ENCODE data around the gene NUP188.
"Not testable (repeated sequence)": the region's sequence is repeated elsewhere in the genome, so short reads cannot be mapped to it uniquely, and the experiment has no call there.

NUP188 gene

DNA sequence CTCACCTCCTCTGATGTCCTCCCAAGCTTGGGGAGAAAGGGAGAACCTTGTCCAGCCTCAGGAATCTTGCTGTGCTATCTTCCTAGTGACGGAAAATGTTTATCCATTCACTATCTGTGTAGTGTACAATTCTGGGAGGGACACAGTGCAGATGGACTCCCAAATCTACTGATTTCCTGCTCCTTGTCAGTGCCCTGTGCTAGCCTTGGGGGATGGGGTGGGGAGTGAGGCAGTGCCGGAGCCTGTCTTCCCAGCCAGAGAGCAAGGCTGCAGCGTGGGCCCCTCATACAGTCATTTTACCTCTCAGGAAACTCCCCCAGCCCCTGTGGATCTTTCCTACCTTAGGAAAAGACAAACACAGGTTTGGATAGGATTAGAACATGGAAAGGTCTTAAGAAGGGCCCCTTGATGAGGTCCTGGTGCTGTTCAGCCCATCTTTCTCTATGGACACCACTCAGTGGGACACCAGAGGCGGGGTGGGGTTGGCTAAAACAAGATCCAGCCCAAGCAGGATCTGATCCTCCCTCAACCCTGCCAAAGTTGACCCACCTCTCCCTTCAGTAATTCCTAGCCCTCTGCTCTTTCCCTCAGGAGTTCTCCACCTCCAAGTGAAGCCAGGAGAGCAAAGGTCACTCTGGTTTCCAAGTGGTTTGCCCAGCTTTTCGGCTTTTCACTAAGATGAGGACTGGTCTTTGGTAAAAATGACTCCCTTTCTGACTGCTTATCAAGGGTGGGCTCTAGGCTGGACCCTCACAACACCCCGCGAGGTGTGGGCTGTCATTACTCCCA, 3.5 kb upstream of the NUP188 start:
- no peak for DNase-seq (ENCODE audit: low spot score)

DNA sequence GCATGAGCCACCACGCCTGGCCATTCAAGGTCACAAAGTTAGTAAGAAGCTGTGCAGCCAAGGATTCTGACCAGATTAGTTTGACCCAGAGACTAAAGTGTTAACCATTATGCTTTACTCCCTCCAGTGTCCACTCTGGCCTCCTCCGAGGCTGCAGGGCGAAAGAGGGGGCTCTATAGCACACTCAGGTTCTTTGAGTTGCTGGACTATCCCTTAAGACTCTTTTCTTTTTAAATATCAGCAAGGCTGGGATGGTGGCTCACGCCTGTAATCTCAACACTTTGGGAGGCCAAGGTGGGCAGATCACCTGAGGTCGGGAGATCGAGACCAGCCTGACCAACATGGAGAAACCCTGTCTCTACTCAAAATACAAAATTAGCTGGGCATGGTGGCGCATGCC, 2.5 kb upstream of the NUP188 start:
- DNase-seq (ENCODE audit: low spot score): not testable (repeated sequence)

DNA sequence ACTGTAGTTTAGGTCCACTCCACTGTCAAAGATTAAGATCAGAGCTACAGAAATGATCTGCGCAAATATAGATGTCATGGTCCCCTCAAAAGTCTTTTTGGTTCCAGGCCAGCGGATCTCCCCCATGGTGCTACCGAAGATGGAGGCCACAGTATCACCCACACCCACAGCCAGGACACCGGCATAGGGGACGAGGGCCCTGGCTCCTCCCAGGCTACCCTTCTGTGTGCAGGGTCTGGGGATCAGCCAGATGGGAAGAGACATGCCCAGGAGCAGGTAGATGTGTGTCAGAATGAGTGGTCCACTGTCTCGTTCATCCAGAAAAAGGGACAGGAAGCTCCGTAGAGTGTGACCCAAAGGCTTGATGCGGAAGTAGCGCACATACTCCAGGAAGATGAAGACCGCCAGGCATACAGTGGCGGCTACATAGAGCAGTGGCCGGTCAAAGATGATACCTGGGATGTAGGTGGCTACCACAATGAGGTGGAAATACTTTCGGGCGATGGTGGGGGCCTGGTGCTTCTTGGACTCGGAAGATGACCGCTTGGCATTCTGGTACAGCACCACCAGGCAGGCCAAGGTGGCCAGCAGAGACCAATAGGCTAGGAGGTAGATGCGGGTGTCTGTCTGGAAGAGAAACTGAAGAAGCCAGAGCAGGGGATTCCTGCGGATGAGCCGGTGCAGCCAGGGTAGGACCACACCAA, 1.5 kb upstream of the NUP188 start:
- DNase-seq (ENCODE audit: low spot score): no peak

DNA sequence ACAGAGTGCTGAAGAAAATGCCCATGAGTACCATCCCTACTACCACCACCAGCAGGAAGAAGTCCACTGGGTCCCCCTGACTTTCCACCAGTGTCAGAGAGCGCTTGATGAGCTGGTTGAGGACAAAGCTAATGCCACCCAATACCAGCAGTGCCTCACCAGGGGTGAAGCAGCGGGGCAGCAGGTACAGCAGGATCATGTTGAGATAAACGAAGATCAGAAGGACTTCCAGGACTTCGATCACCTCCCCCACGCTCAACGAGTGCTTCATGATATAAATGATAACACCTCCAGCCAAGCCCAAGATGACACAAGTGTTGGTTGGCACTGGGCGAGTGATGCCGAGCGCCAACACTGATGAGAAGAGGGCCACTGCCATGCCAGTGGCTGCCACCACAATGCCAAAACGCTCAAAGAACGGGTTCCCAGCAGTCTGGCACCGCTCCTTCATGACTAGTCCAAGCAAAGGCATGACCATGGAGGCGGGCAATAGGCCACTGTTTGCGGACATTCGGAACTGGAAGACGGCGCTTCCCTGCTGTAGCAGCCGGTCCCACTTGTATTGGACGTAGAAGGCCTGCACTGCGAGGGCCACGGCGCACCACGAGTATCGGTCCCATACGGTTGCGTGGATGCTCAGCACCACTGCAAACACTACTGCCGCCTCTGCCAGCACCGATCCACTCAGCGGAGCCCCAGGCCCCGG, 775 bp upstream of the NUP188 start:
- DNase-seq (ENCODE audit: low spot score): peak; percentile 41

DNA sequence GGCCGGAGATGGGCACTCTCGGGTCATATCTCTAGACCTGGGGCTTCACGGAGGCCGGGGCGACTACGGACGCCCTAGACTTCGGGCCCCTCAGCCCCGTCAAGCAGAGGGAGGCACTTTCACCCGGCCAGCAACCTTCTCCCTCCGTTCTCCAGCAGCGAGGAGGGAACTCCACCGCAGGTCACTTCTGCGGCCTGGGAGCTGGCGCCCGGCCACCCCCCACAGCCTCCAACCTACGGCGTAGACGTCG, 297 bp upstream of the NUP188 start:
- DNase-seq (ENCODE audit: low spot score): no peak

DNA sequence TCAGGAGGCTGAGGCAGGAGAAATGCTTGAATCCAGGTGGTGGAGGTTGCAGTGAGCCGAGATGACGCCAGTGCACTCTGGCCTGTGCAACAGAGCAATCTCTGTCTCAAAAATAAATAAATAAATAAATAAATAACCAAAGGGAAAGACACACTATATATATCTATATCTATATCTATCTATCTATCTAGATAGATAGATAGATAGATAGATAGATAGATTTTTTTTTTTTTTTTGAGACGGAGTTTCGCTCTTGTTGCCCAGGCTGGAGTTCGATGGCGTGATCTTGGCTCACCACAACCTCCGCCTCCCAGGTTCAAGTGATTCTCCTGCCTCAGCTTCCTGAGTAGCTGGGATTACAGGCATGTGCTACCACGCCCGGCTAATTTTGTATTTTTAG, 13.9 kb downstream of the NUP188 start:
- not testable (repeated sequence) for DNase-seq (ENCODE audit: low spot score)

DNA sequence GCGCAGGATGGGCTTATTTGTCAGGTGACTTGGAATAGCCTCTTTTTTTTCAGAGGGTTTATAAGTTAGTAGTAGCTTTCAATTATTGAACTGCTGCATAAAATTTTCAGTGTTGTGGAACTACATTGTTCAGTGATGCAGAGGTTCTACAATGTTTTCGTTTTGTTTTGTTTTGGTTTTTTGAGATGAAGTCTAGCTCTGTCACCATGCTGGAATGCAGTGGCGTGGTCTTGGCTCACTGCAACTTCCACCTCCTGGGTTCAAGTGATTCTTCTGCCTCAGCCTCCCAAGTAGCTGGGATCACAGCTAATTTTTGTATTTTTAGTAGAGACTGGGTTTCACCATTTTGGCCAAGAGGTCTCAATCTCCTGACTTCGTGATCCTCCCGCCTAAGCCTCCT, 22.0 kb downstream of the NUP188 start:
- peak; percentile 16 for DNase-seq (ENCODE audit: low spot score)

DNA sequence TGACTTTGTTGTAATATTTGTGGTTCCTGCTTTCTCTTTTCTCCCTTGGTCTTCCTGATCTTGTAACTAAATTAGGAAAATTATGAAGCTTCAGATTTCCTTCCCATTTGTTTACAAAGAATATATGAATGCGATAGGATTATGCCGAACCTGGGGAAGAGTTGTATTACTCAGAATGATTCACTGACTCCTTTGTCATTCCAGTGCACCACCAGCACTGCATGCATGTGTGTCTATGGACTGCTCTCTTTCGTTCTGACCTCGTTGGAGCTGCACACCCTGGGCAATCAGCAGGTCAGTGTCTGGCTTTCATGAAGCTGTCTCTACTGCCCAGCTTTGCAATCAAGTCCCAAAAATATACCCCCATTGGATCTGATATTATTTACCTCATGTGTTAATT, 25.5 kb downstream of the NUP188 start:
- peak; percentile 62 for DNase-seq (ENCODE audit: low spot score)

DNA sequence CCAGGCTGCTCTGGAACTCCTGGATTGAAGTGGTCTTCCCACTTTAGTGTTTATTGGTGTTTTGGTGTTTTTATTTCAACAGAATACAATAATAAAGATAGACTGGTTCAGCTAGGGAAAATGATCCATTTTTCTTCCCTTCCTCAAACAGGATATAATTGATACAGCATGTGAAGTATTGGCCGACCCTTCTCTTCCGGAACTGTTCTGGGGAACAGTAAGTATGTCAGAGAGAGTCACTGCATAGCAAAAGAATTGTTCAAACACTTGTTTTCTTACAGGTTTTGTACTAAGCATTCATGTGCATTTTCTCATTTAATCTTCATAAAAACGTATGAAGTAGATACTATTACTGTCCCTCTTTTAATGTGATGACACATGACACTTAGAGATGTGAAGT, 31.6 kb downstream of the NUP188 start:
- no peak for DNase-seq (ENCODE audit: low spot score)

DNA sequence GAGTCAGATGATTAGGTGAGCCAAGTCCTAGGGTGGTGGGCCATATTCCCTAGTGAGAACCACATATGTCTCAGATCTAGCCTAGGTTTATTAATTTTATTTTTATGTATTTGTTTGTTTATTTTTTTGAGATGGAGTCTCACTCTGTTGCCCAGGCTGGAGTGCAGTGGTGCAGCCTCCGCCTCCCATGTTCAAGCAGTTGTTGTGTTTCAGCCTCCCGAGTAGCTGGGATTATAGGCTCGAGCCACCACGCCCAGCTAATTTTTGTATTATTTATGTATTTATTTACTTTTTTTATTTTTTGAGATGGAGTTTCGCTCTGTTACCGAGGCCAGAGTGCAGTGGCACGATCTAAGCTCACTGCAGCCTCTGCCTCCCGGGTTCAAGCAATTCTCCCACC, 36.0 kb downstream of the NUP188 start:
- DNase-seq (ENCODE audit: low spot score): no peak

DNA sequence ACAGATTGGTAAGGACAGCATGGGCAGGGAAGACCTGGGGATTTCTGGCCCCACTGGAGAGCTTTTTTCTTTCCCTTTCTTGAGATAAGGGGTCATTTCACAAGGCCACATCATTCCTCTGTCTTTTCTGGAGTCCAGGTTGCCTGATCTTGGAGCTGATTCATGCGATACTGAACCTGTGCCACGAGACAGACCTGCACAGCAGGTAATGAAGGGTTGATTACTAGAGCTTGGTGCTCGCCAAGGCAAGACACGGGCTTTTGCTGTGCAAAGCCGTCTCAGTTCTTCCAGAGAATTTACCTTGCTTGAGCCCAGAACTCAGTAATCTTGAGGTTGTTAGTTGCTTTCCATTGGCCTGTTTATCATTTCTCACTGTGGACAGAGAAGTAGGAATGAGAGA, 39.2 kb downstream of the NUP188 start:
- DNase-seq (ENCODE audit: low spot score): no peak

DNA sequence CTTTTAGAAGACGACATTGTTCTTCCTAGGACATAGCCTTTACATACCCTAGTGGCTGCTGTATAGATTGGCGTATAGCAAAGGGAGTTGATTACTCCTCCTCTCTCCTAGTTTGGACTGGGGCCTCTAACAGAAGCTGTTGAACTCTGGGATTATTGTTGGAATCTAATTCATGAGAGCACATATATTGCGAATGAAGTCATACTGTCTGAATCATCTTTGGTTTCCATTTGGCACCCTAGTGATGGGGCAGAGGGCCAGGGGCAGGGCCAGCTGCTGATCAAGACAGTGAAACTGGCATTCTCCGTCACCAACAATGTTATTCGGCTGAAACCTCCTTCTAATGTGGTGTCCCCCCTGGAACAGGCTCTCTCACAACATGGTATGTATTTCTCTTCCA, 40.3 kb downstream of the NUP188 start:
- DNase-seq (ENCODE audit: low spot score): peak; percentile 69

DNA sequence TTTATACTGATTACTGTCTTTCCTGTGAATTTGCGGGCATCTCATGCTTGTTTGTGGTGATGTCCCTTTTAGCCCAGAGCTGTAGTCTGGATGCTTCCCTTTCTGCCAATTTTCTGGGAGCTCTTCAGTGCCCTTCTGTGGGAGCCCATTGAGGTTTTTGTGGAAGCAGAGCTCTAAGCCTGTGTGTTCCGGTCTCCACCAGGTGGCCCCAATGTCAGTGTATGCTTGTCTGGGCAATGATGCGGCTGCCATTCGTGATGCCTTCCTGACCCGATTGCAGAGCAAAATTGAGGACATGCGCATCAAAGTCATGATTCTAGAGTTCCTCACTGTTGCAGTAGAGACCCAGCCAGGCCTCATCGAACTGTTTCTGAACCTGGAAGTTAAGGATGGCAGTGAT, 45.5 kb downstream of the NUP188 start:
- DNase-seq (ENCODE audit: low spot score): no peak

DNA sequence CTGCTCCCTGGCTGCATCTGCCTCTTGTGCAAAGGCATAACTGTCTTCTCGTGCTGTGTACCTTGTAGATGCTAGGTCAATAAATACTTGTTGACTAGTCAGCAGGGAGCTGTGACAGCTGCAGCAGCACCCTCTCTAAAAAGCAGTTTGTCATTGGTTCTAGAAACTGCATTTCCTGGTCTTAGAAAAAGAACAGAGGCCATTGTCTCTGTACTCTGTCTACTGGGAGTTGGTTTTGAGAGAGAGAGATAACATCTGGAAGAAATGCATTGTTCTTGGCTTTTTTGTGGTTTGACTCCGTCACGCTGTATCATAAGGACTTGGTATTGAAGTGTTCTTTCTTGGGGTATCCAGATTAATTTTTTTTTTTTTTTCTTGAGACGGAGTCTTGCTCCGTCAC, 48.3 kb downstream of the NUP188 start:
- DNase-seq (ENCODE audit: low spot score): no peak

DNA sequence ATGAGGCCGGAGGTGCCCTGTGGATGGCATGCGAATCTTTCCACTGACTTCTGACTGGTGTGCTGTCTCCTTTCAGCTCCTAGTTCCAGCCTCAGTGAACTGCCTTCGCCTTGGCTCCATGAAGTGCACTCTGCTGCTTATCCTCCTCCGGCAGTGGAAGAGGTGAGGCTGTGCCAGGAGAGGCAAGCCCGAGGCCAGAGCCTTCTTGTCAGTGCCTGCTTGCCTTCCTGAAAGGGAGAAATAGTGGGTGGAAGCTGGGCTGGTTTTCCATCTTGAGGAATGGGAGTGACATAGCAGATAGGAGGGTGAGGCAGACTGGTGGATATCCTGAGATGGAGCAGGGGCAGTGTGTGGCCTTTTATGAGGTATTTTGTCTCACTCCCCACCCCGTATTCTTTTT, 51.0 kb downstream of the NUP188 start:
- DNase-seq (ENCODE audit: low spot score): no peak

DNA sequence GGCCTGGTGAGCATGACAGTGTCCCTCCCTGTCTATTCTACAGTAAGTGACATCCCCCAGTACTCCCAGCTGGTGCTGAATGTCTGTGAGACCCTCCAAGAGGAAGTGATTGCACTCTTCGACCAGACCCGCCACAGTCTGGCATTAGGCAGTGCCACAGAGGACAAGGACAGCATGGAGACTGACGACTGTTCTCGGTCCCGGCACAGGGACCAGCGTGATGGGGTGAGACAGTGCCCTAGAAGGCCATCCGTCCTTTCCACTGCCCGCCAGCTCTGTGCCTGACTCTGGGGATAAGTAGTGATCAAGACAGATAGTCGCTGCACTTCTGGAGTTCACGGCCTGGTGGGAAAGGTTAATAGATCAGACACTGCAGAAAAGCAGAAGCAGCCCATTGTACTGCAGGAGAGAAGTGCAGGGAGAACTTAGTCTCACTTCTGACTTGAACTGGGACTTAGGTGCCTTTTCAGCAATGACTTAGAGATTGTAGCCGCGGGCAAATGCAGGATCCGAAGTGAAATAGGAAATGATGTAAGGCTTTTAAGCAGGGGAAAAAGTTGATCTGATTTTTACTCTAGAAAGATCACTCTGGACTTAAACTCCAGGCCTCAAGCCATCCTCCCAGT, 52.2 kb downstream of the NUP188 start:
- DNase-seq (ENCODE audit: low spot score): no peak

DNA sequence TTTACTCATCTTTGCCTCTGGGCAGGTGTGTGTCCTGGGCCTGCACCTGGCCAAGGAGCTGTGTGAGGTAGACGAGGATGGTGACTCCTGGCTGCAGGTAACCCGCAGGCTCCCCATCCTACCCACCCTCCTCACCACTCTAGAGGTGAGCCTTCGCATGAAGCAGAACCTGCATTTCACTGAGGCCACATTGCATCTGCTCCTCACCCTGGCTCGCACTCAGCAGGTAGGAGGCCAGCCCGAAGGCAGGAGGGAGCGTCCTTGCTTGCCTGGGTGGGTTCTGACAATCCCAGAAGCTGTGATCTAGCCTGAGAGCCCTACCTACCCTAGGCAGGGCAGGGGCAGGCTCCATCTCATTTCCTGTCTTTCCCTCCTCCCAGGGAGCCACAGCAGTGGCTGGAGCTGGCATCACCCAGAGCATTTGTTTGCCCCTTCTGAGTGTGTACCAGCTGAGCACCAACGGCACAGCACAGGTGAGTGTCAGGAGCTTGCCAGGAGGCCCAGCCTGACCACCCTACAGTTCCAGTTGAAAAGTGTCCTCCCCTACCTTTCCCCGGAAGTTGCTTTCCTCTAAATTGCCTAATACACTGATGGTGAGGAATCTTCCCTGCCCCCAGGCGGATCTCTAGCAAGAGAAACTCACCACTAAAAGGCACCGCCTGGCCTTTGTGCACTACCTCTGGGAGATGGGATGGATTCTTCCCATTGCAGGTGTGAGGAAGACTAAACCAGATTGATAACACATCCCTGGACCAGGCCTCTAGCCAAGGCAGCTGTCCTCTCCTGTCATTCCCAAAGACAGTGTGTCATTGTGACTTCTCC, 54.2 kb downstream of the NUP188 start:
- DNase-seq (ENCODE audit: low spot score): no peak

DNA sequence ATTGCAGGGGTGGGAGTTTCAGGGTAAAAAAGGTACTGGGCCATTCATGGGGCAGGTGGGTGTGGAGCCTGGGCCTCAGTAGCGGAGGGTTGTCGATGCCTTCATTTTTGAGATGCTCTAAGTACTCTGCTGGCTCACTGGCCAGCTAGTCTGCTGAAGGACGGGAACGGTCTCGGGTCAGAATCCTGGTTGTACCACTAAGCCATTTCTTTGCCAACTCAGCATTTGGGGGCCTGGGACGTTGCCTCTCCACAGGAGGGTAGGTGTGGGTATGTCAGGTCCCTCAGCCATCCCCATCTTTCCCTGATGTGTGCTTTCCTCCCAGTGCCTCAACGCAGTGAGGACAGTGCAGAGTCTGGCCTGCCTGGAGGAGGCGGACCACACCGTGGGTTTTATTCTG, 55.5 kb downstream of the NUP188 start:
- no peak for DNase-seq (ENCODE audit: low spot score)

DNA sequence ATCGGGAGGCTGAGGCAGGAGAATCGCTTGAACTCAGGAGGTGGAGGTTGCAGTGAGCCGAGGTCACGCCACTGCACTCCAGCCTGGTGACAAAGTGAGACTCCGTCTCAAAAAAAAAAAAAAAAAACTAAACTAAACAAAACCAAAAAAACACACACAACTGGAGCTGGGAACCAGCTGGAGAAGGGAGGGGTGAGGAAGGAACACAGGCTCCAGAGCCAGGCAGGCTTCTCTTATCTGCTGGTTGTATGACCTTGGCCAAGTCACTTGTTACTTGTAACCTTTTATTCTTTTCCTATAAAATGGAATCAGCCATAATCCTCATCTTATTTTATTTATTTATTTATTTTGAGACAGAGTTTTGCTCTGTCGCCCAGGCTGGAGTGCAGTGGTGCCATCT, 56.7 kb downstream of the NUP188 start:
- DNase-seq (ENCODE audit: low spot score): not testable (repeated sequence)

DNA sequence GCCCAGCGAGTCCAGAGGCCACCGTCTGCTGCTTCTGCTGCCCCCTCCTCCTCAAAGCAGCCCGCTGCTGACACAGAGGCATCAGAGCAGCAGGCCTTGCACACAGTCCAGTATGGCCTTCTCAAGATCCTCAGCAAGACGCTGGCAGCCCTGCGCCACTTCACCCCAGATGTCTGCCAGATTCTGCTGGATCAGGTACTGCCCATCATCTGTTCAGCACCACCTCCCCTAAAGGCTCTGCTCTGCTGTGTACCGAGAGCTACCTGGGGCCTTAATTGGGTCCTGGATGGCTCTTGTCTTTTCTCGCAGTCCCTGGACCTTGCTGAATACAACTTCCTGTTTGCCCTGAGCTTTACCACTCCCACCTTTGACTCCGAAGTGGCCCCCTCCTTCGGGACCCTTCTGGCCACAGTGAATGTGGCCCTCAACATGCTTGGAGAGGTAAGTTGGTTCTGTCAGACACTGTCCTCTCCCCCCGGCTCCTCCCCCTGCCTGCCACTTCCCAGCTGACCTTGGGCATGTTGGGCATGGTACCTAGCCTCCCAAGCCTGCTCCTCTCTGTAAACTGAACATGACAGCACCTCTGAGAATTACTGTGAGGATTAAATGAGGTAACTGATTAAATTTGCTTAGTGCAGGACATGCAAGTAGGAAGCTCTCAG, 58.0 kb downstream of the NUP188 start:
- no peak for DNase-seq (ENCODE audit: low spot score)

DNA sequence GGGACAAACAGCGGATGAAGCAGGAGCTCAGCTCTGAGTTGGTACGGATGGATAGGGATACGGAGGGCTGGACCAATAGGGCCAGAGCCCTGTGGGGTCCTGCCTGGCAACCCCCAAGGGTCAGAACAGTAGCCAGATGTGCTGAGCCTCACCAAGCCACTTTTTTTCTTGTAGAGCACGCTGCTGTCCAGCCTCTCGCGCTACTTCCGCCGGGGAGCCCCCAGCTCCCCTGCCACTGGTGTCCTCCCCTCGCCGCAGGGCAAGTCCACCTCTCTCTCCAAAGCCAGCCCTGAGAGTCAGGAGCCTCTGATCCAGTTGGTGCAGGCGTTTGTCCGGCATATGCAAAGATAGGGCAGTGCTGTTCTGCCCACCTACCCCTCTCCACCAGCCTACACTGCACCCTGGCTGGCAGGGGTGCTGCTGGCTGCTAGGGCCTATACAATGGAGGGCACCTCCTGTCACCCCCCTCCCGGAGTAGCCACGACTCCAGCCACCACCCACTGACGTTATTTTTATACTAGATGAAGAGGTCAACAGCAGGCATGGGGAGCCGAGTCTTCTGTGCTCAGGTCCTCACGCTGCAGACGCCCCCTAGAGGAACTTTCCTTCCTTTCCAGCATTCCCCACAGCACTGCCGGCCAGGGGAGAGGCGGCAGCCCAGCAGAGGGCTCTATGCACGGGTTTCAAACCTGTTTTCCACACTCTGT, 59.0 kb downstream of the NUP188 start:
- peak; percentile 76 for DNase-seq (ENCODE audit: low spot score)

Measured in kidney tubule cell (primary cell).